ENCODE data around the gene RAVER1. TPM values are rescaled to one million over a fixed set of nuclear protein-coding genes. Genes with fewer than 3 reads are reported as not detected.

The RAVER1 gene
- total and polyA plus RNA-seq, 2 of the 8 experiments (the other 6 are each of a cell fraction or from before 2014, with no cell fraction given): 5.7 to 70.5 TPM

DNA sequence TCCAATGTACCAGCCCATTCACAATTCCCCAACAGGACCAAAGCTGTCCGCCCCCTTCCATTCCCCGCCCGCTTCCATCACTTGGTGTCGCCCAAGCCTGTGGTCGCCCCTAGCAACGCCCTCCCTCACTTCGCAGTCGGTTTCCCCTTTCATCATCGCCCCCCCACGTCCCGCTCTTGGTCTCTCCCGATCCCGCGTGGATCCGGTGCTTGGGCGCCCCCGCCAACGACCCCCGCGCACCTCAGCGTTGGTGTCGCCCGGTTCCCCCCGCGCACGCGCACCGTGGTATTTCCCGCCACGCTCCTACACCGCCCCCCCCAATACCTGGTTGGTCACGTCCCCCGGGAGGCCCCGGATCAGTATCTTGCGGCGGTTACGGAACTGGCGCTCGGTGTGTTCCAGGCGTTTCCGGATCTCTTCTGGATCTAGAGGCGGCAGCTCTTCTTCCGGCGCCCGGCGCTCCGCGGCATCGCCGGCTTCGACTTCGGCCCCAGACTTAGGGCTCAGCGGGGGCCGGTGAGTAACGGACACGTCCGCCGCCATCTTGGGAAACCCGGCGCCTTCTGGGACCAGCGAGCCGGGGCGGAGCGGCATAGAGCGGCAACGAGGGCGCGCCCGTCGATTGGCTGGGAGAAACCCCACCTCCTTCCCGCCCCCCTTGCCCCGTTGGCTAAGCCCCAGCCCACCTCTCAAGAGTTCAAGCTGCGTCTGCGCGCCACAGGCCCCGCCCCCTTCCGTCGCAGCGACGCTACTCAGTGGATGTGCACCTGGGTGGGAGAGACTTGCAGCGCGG, at the start of gene RAVER1 (continued):
- no peak for TF ChIP-seq SIX5 (IDR thresholded peaks at IDR 0.05; ENCODE audit: low read depth, low read length)
- TF ChIP-seq RBBP5 (IDR thresholded peaks at IDR 0.05; ENCODE audit: borderline replicate concordance, low read depth, low read length): peak; percentile 83
- no peak for TF ChIP-seq MAFK (IDR thresholded peaks at IDR 0.05; ENCODE audit: low read depth, low read length)
- no peak for TF ChIP-seq ZNF274 (IDR thresholded peaks at IDR 0.05; ENCODE audit: borderline replicate concordance, extremely low read depth, low read length)
- peak; percentile 82 for TF ChIP-seq TAF7 (optimal IDR thresholded peaks at IDR 0.05; ENCODE audit: borderline replicate concordance, low read depth, low read length)
- TF ChIP-seq KDM4A (IDR thresholded peaks at IDR 0.05; ENCODE audit: low read depth, low read length, severe bottlenecking): peak; percentile 28
- no peak for TF ChIP-seq BCL11A (IDR thresholded peaks at IDR 0.05; ENCODE audit: low read depth in 2 of 2, low read length in 2 of 2)
- no peak for TF ChIP-seq EGR1 (IDR thresholded peaks at IDR 0.05; ENCODE audit: borderline replicate concordance, low read depth, low read length)
- no peak for TF ChIP-seq NANOG (IDR thresholded peaks at IDR 0.05; ENCODE audit: insufficient read depth, low read depth, low read length, poor library complexity, severe bottlenecking)
- peak; percentile 96 for TF ChIP-seq YY1 (IDR thresholded peaks at IDR 0.05; ENCODE audit: low read depth, low read length)
- TF ChIP-seq CHD2 (IDR thresholded peaks at IDR 0.05; ENCODE audit: low read length): no peak
- no peak for TF ChIP-seq CBX5 (IDR thresholded peaks at IDR 0.05; ENCODE audit: low read depth, low read length)
- TF ChIP-seq, protein P1, sequence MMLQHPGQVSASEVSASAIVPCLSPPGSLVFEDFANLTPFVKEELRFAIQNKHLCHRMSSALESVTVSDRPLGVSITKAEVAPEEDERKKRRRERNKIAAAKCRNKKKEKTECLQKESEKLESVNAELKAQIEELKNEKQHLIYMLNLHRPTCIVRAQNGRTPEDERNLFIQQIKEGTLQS (IDR thresholded peaks at IDR 0.05; ENCODE audit: insufficient read depth, low read depth, low read length): no peak
- TF ChIP-seq TEAD4 (IDR thresholded peaks at IDR 0.05; ENCODE audit: low read depth, low read length): no peak
- TF ChIP-seq RNF2 (IDR thresholded peaks at IDR 0.05; ENCODE audit: borderline replicate concordance, low read depth, low read length, missing control alignments, poor library complexity, severe bottlenecking): no peak
- no peak; the same call in 1 of the 2 replicates for TF ChIP-seq KDM1A (IDR thresholded peaks at IDR 0.05; ENCODE audit: borderline replicate concordance, low read length)
- TF ChIP-seq, protein P2, sequence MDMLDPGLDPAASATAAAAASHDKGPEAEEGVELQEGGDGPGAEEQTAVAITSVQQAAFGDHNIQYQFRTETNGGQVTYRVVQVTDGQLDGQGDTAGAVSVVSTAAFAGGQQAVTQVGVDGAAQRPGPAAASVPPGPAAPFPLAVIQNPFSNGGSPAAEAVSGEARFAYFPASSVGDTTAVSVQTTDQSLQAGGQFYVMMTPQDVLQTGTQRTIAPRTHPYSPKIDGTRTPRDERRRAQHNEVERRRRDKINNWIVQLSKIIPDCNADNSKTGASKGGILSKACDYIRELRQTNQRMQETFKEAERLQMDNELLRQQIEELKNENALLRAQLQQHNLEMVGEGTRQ (IDR thresholded peaks at IDR 0.05; ENCODE audit: low read length): no peak
- TF ChIP-seq GABPA (IDR thresholded peaks at IDR 0.05; ENCODE audit: borderline replicate concordance, insufficient read depth, low read length): no peak
- peak in 1 of 2 experiments; percentile 50; a peak in 1 of 4 replicates for TF ChIP-seq SIN3A (conservative IDR thresholded peaks at IDR 0.05 in 1 of 2, IDR thresholded peaks at IDR 0.05 in 1 of 2; ENCODE audit: low read depth in 1 of 2, low read length in 2 of 2)
- TF ChIP-seq KDM5A (IDR thresholded peaks at IDR 0.05; ENCODE audit: low read length): peak; percentile 77
- TF ChIP-seq BACH1 (IDR thresholded peaks at IDR 0.05; ENCODE audit: low read length): peak; percentile 19; the same call in 1 of the 2 replicates
- TF ChIP-seq ASH2L (IDR thresholded peaks at IDR 0.05; ENCODE audit: low read length): peak; percentile 92

Measured in H1 (cell line).